SK-N-SH (cell line): ENCODE results near the gene UBA1. TPM values are rescaled to one million over a fixed set of nuclear protein-coding genes. Genes with fewer than 3 reads are reported as not detected.

Source experiments
- CTCF ChIA-PET: fragments of 300-600, 350-600 bp; formaldehyde crosslinking; extraction: SDS; loops from one replicate; lab custom pipeline; 2021; lab: Yijun Ruan, JAX
- POLR2A ChIA-PET: fragments of 350-600 bp; sonication (Branson Sonifier 250); formaldehyde crosslinking; extraction: SDS; loops from one replicate; lab custom pipeline; 2020; ENCODE audit warnings: antibody characterized with exemption, inconsistent platforms; lab: Yijun Ruan, JAX
- DNase-seq: peaks from one replicate; pipeline ENCODE4 v3.0.0; 2012
- H2AFZ ChIP-seq: fragments of 200-600 bp; sonication (generic); 2 replicates; pipeline ENCODE4 v1.8.1; 2016; ENCODE audit warnings: antibody characterized with exemption, mild to moderate bottlenecking, low read depth
- H3F3A ChIP-seq: fragments of 200-600 bp; sonication (generic); replicated peaks from 2 replicates; pipeline ENCODE3; 2016; ENCODE audit warnings: antibody characterized with exemption, mild to moderate bottlenecking; ENCODE audit not compliant: insufficient read depth
- H3K27ac ChIP-seq, 2 experiments: fragments of 200-500 bp in 1 of 2; fragments of 200-600 bp in 1 of 2; sonication (Bioruptor generic) in 1 of 2; sonication (generic), shearing (Covaris generic) in 1 of 2; 2 replicates each; pipeline versions ENCODE4 v1.5.1 to v1.6.1; 2014 to 2016; ENCODE audit warnings: low read depth in 2 of 2, inconsistent platforms in 1 of 2, low read length in 1 of 2, mild to moderate bottlenecking in 1 of 2, mixed read lengths in 1 of 2
- H3K27me3 ChIP-seq: fragments of 200-600 bp; sonication (generic), shearing (Covaris generic); 2 replicates; pipeline ENCODE4 v1.6.1; 2016; ENCODE audit warnings: mixed run types; ENCODE audit not compliant: insufficient read depth
- H3K36me3 ChIP-seq, 2 experiments: fragments of 200-500 bp in 1 of 2; fragments of 200-600 bp in 1 of 2; sonication (Bioruptor generic) in 1 of 2; sonication (generic) in 1 of 2; replicated peaks in 1 of 2; 2 replicates each; pipeline versions ENCODE3 to v1.5.1; 2014 to 2016; ENCODE audit warnings: low read length in 1 of 2, mild to moderate bottlenecking in 1 of 2; ENCODE audit not compliant: insufficient read depth in 2 of 2, control insufficient read depth in 1 of 2
- H3K4me1 ChIP-seq, 2 experiments: fragments of 200-500 bp in 1 of 2; fragments of 200-600 bp in 1 of 2; sonication (Bioruptor generic) in 1 of 2; sonication (generic), shearing (Covaris generic) in 1 of 2; 2 replicates each; pipeline versions ENCODE4 v1.5.1 to v1.6.1; 2014 to 2016; ENCODE audit warnings: low read depth in 1 of 2, low read length in 1 of 2, mixed run types in 1 of 2; ENCODE audit not compliant: insufficient read depth in 2 of 2, control insufficient read depth in 1 of 2
- H3K4me2 ChIP-seq: fragments of 200-600 bp; sonication (generic), shearing (Covaris generic); 2 replicates; pipeline ENCODE4 v1.6.1; 2017; ENCODE audit warnings: mixed run types
- H3K4me3 ChIP-seq, 2 experiments: fragments of 200-500 bp in 1 of 2; fragments of 200-600 bp in 1 of 2; sonication (Bioruptor generic) in 1 of 2; sonication (generic), shearing (Covaris generic) in 1 of 2; 2 replicates each; pipeline versions ENCODE4 v1.5.1 to v1.8.1; 2014 to 2016; ENCODE audit warnings: low read depth in 2 of 2, inconsistent platforms in 1 of 2, low read length in 1 of 2, mild to moderate bottlenecking in 1 of 2, mixed read lengths in 1 of 2, moderate library complexity in 1 of 2
- H3K79me2 ChIP-seq: fragments of 200-600 bp; sonication (generic); 2 replicates; pipeline ENCODE4 v1.8.1; 2017; ENCODE audit warnings: mild to moderate bottlenecking; ENCODE audit not compliant: insufficient read depth
- H3K9ac ChIP-seq: fragments of 200-600 bp; sonication (generic); 2 replicates; pipeline ENCODE4 v1.6.1; 2017; ENCODE audit warnings: mixed run types
- H3K9me2 ChIP-seq: fragments of 200-600 bp; sonication (generic); 2 replicates; pipeline ENCODE4 v1.6.1; 2017; ENCODE audit warnings: mixed run types
- H3K9me3 ChIP-seq: fragments of 200-600 bp; sonication (generic); 2 replicates; pipeline ENCODE4 v1.6.1; 2017; ENCODE audit warnings: mixed run types, mild to moderate bottlenecking, moderate library complexity
- H4K20me1 ChIP-seq: fragments of 200-600 bp; sonication (generic); 2 replicates; pipeline ENCODE4 v1.6.1; 2017; ENCODE audit warnings: mild to moderate bottlenecking, mixed run types; ENCODE audit not compliant: insufficient read depth
- CHD2 ChIP-seq: fragments of 150-350 bp; IDR thresholded peaks from 2 replicates; pipeline ENCODE4 v1.6.1; 2018; ENCODE audit warnings: low read length; ENCODE audit not compliant: partially characterized antibody
- ELF1 ChIP-seq: IDR thresholded peaks from 2 replicates; pipeline ENCODE4 v1.4.0; 2012
- EP300 ChIP-seq, 2 experiments: IDR thresholded peaks; 2 replicates each; pipeline versions ENCODE4 v1.4.0 to v1.6.1; 2012; ENCODE audit warnings: borderline replicate concordance in 1 of 2, low read depth in 1 of 2, low read length in 1 of 2
- EZH2phosphoT487 ChIP-seq: fragments of 200-600 bp; sonication (generic); IDR thresholded peaks from 2 replicates; pipeline ENCODE4 v1.6.1; 2017; ENCODE audit warnings: low read depth, mixed run types, mild to moderate bottlenecking, antibody characterized with exemption, moderate library complexity, borderline replicate concordance
- FOSL2 ChIP-seq: IDR thresholded peaks from 2 replicates; pipeline ENCODE4 v1.4.0; 2012; ENCODE audit warnings: low read depth, mild to moderate bottlenecking, moderate library complexity, borderline replicate concordance
- GABPA ChIP-seq: IDR thresholded peaks from 2 replicates; pipeline ENCODE4 v1.4.0; 2012; ENCODE audit warnings: low read depth, mild to moderate bottlenecking
- MEF2A ChIP-seq: IDR thresholded peaks from 2 replicates; pipeline ENCODE4 v1.4.0; 2012; ENCODE audit warnings: low read depth, borderline replicate concordance
- NFIC ChIP-seq: IDR thresholded peaks from 2 replicates; pipeline ENCODE4 v1.4.0; 2012; ENCODE audit warnings: borderline replicate concordance
- RCOR1 ChIP-seq: fragments of 150-350 bp; IDR thresholded peaks from 2 replicates; pipeline ENCODE4 v1.6.1; 2017; ENCODE audit warnings: antibody characterized with exemption, low read length
- SIN3A ChIP-seq: IDR thresholded peaks from 2 replicates; pipeline ENCODE4 v1.6.1; 2012; ENCODE audit warnings: low read depth, mild to moderate bottlenecking, low read length, moderate library complexity, borderline replicate concordance
- SMC3 ChIP-seq: IDR thresholded peaks from 2 replicates; pipeline ENCODE4 v1.6.1; 2012; ENCODE audit warnings: low read depth, low read length, improper control_type of control experiment
- TCF12 ChIP-seq: IDR thresholded peaks from 2 replicates; pipeline ENCODE4 v1.4.0; 2012
- USF2 ChIP-seq: fragments of 150-350 bp; IDR thresholded peaks from 2 replicates; pipeline ENCODE4 v1.6.1; 2017; ENCODE audit warnings: antibody characterized with exemption, low read length, low read depth, borderline replicate concordance
- YY1 ChIP-seq: IDR thresholded peaks from 2 replicates; pipeline ENCODE4 v1.4.0; 2012; ENCODE audit warnings: low read depth, mild to moderate bottlenecking
- WGBS: methylation state at CpG from one replicate; pipeline ENCODE4 v1.1.6; 2017; ENCODE audit warnings: low lambda C conversion rate; 5-methylcytosine and 5-hydroxymethylcytosine counted together
- polyA plus RNA-seq, 3 experiments: library from polyadenylated mRNA; depleted of rRNA; stranded (reverse); fragments of >200 nt; gene quantifications; 2 replicates each; pipeline ENCODE4 v1.2.3, GENCODE V29; 2012
- TF ChIP-seq, protein P1 (sequence below): IDR thresholded peaks from 2 replicates; pipeline ENCODE4; 2012

Gene UBA1
- polyA plus RNA-seq, 1 of the 3 experiments (the other 2 are of a cell fraction): 283 TPM

- H3K9me3 ChIP-seq: no peaks in the 10 kb centered on the region
- no peaks in the 10 kb centered on the region for H3K27me3 ChIP-seq
- peaks cover 0 to 2% of the 10 kb centered on the region in 2 experiments; a peak in 1 of 4 replicates for H3K4me1 ChIP-seq
- H3K4me2 ChIP-seq: no peak overlapping the region
- no peak overlapping the region for H2AFZ ChIP-seq
- H3K27ac ChIP-seq: no peak overlapping the region
- 90% methylated on average over 2 of the region's 7 CpGs for WGBS
- peaks cover 40% of the 10 kb centered on the region for H4K20me1 ChIP-seq
- no peaks in the 10 kb centered on the region for H3F3A ChIP-seq
- CTCF ChIA-PET: interaction anchor here (1.0 kb wide), 1 partner anchor 9 kb away, joined by 3 read pairs; no protein-coding TSS in a partner anchor
- TF ChIP-seq GABPA: no peak
- TF ChIP-seq SIN3A: no peak
- TF ChIP-seq USF2: no peak
- no peak for TF ChIP-seq RCOR1
- TF ChIP-seq, all 33 proteins: peak for 0
- POLR2A ChIA-PET: no interaction called here
- Histone ChIP-seq H3K36me3 (peaks cover 26 to 36% of the 10 kb centered on the region in 2 experiments), H3K9ac (no peak overlapping the region), H3K9me2 (no peaks in the 10 kb centered on the region), H3K4me3 (no peak overlapping the region), H3K79me2 (peaks cover 39% of the 10 kb centered on the region)
- no peak for DNase-seq
Measured at GRCh38 chrX:47240619-47241018, 47.0 kb downstream of the UBA1 start.

GRCh38 chrX:47241201-47242011, 47.8 kb downstream of the UBA1 start:
- Histone ChIP-seq H3K79me2 (peaks cover 31% of the 10 kb centered on the region), H3K9me2 (no peaks in the 10 kb centered on the region), H3K36me3 (peaks cover 23 to 42% of the 10 kb centered on the region in 2 experiments), H3K4me1 (peaks cover 0 to 2% of the 10 kb centered on the region in 2 experiments; a peak in 1 of 4 replicates), H3K9ac (no peak overlapping the region), H3K27ac (no peak overlapping the region), H3K4me2 (no peak overlapping the region), H3K9me3 (no peaks in the 10 kb centered on the region), H3K4me3 (no peak overlapping the region), H3F3A (no peaks in the 10 kb centered on the region), H2AFZ (no peak overlapping the region), H4K20me1 (peaks cover 33% of the 10 kb centered on the region), H3K27me3 (no peaks in the 10 kb centered on the region)
- CTCF ChIA-PET: interaction anchor here (1.0 kb wide), 1 partner anchor 44 kb away, joined by 3 read pairs; no protein-coding TSS in a partner anchor
- WGBS: 95% methylated on average over 15 of the region's 18 CpGs
- TF ChIP-seq EZH2phosphoT487 (no peak), TCF12 (no peak), ELF1 (no peak), EP300 (IDR thresholded peaks at IDR 0.05; ENCODE audit: borderline replicate concordance in 1 of 2, low read depth in 1 of 2, low read length in 1 of 2) (no peak), USF2 (no peak), CHD2 (no peak), YY1 (no peak), SMC3 (no peak), FOSL2 (no peak), MEF2A (no peak), NFIC (no peak)
- TF ChIP-seq, protein P1, sequence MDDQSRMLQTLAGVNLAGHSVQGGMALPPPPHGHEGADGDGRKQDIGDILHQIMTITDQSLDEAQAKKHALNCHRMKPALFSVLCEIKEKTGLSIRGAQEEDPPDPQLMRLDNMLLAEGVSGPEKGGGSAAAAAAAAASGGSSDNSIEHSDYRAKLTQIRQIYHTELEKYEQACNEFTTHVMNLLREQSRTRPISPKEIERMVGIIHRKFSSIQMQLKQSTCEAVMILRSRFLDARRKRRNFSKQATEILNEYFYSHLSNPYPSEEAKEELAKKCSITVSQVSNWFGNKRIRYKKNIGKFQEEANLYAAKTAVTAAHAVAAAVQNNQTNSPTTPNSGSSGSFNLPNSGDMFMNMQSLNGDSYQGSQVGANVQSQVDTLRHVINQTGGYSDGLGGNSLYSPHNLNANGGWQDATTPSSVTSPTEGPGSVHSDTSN: no peak
- POLR2A ChIA-PET: no interaction called here
- DNase-seq: no peak
